HL-60 (cell line): Measurements from ENCODE around the gene TRIP6.

Source experiments
- DNase-seq, 2 experiments: peaks; one replicate each; pipeline ENCODE4 v3.0.0-alpha.2; 2010 to 2020; ENCODE audit warnings: low read depth in 1 of 2, low spot score in 1 of 2
- H3K27ac ChIP-seq: fragments of 250-450 bp; sonication (Bioruptor Pico); replicated peaks from 2 replicates; pipeline ENCODE4 v1.5.1; 2020; ENCODE audit warnings: mild to moderate bottlenecking, moderate library complexity
- H3K27me3 ChIP-seq: fragments of 250-450 bp; sonication (Bioruptor Pico); 2 replicates; pipeline ENCODE4 v1.5.1; 2021; ENCODE audit warnings: mild to moderate bottlenecking, moderate library complexity; ENCODE audit not compliant: insufficient read depth, poor library complexity, severe bottlenecking
- H3K4me3 ChIP-seq: replicated peaks from 2 replicates; pipeline ENCODE4 v1.5.1; 2011; ENCODE audit warnings: mild to moderate bottlenecking, control low read depth, low read length; ENCODE audit not compliant: insufficient read depth
- GABPA ChIP-seq: IDR thresholded peaks from 2 replicates; pipeline ENCODE4 v1.6.1; 2012; ENCODE audit warnings: low read depth
- POLR2AphosphoS5 ChIP-seq: IDR thresholded peaks from 2 replicates; pipeline ENCODE4 v1.6.1; 2012; ENCODE audit warnings: low read depth
- SPI1 ChIP-seq: IDR thresholded peaks from 2 replicates; pipeline ENCODE4 v1.6.1; 2012; ENCODE audit warnings: low read depth, mild to moderate bottlenecking, borderline replicate concordance
- TF ChIP-seq, protein P1 (sequence below): IDR thresholded peaks from one replicate; pipeline ENCODE4 v1.5.1; 2011; ENCODE audit warnings: low read length, control low read depth, inconsistent platforms; ENCODE audit not compliant: insufficient read depth
- TF ChIP-seq, protein P2 (sequence below): IDR thresholded peaks from 2 replicates; pipeline ENCODE4 v1.6.1; 2012; ENCODE audit warnings: low read depth; ENCODE audit not compliant: insufficient replicate concordance

TRIP6 gene

DNA sequence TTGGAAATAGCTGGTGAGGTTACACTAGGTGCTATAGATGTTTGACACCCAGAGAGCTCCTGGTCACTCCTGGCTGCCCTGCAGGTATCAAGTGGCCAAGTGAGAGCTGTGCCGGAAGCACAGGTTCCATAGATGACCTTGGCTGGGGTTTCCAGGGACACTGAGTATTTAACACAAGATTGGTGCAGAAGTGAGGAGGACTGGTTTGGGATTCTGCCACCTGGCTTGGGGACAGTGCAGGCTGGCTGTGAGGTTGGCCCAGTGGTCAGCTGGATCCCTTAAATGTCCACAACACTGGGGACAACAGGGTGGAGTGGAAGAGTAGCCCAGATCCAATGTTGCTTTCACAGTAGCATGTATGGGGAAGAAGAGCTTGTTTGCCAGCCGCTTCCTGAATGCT, 33.8 kb downstream of the TRIP6 start:
- Histone ChIP-seq H3K27ac (no peak overlapping the region), H3K4me3 (no peak overlapping the region), H3K27me3 (peaks cover 12% of the 10 kb centered on the region)
- TF ChIP-seq, protein P1, sequence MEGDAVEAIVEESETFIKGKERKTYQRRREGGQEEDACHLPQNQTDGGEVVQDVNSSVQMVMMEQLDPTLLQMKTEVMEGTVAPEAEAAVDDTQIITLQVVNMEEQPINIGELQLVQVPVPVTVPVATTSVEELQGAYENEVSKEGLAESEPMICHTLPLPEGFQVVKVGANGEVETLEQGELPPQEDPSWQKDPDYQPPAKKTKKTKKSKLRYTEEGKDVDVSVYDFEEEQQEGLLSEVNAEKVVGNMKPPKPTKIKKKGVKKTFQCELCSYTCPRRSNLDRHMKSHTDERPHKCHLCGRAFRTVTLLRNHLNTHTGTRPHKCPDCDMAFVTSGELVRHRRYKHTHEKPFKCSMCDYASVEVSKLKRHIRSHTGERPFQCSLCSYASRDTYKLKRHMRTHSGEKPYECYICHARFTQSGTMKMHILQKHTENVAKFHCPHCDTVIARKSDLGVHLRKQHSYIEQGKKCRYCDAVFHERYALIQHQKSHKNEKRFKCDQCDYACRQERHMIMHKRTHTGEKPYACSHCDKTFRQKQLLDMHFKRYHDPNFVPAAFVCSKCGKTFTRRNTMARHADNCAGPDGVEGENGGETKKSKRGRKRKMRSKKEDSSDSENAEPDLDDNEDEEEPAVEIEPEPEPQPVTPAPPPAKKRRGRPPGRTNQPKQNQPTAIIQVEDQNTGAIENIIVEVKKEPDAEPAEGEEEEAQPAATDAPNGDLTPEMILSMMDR, result no peak
- TF ChIP-seq GABPA (no peak), POLR2AphosphoS5 (no peak)
- TF ChIP-seq, protein P2, sequence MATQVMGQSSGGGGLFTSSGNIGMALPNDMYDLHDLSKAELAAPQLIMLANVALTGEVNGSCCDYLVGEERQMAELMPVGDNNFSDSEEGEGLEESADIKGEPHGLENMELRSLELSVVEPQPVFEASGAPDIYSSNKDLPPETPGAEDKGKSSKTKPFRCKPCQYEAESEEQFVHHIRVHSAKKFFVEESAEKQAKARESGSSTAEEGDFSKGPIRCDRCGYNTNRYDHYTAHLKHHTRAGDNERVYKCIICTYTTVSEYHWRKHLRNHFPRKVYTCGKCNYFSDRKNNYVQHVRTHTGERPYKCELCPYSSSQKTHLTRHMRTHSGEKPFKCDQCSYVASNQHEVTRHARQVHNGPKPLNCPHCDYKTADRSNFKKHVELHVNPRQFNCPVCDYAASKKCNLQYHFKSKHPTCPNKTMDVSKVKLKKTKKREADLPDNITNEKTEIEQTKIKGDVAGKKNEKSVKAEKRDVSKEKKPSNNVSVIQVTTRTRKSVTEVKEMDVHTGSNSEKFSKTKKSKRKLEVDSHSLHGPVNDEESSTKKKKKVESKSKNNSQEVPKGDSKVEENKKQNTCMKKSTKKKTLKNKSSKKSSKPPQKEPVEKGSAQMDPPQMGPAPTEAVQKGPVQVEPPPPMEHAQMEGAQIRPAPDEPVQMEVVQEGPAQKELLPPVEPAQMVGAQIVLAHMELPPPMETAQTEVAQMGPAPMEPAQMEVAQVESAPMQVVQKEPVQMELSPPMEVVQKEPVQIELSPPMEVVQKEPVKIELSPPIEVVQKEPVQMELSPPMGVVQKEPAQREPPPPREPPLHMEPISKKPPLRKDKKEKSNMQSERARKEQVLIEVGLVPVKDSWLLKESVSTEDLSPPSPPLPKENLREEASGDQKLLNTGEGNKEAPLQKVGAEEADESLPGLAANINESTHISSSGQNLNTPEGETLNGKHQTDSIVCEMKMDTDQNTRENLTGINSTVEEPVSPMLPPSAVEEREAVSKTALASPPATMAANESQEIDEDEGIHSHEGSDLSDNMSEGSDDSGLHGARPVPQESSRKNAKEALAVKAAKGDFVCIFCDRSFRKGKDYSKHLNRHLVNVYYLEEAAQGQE, result no peak
- no peak for DNase-seq

DNA sequence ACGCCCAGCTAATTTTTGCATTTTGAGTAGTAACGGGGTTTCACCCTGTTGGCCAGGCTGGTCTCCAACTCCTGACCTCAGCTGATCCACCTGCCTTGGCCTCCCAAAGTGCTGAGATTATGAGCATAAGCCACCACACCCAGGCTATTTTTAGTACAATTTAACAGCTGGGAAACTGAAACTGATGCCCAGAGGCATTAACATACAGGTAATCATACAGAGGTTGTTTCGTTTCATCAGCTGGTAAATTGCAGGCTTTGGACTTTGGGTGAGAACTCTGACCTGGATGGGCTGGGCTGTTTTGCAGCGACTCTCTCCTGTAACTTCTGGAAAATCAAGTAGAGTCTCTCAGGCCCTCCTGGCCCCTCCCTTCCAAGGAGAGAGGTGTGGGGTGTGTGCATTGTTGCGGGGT, 34.7 kb downstream of the TRIP6 start:
- TF ChIP-seq GABPA (no peak), SPI1 (no peak), POLR2AphosphoS5 (no peak)
- TF ChIP-seq, protein P2, result no peak
- TF ChIP-seq, protein P1, result no peak
- Histone ChIP-seq H3K27me3 (peaks cover 5% of the 10 kb centered on the region), H3K4me3 (no peak overlapping the region), H3K27ac (no peak overlapping the region)
- no peak for DNase-seq

DNA sequence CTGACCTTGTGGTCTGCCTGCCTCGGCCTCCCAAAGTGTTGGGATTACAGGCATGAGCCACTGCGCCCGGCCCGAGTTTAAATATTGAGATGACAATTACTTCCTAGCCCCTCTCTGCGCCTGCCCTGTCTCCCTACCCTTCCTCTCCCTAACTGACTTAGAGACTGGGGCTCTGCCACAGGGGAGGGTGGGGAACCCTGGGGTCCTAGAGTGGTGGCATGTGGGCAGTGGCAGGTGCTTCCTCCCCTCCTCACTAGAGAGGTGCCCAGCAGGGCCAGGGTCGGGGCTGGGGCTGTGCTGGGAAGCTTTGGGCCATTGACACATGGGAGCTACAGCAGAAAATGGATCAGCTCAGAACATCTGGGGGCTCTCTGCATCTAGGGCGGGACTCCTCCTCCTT, 35.5 kb downstream of the TRIP6 start:
- TF ChIP-seq POLR2AphosphoS5, result no peak
- TF ChIP-seq, protein P2, result no peak
- TF ChIP-seq SPI1, result no peak
- TF ChIP-seq, protein P1, result no peak
- no peak for TF ChIP-seq GABPA
- Histone ChIP-seq H3K27ac (no peak overlapping the region), H3K4me3 (no peak overlapping the region), H3K27me3 (peaks cover under 1% of the 10 kb centered on the region)
- no peak for DNase-seq
